A549 (cell line): ENCODE measurements around the gene RNASEH2C. TPM values are rescaled to one million over a fixed set of nuclear protein-coding genes. Genes with fewer than 3 reads are reported as not detected.

Experiments used
- ATAC-seq, 2 experiments: fragments of 200-7000 bp in 1 of 2; fragments of >200 bp in 1 of 2; cut with Nextera tagmentation in 1 of 2; cut with Tn5 transposase in 1 of 2; 3 replicates each; pipeline versions ENCODE4 v1.8.0 to v1.9.1; 2018 to 2020; ENCODE audit warnings: mild to moderate bottlenecking in 1 of 2, moderate library complexity in 1 of 2
- CTCF ChIA-PET: fragments of 300-600 bp; sonication (Branson Sonifier 250); formaldehyde crosslinking; extraction: SDS; loops from one replicate; lab custom pipeline; 2021; ENCODE audit warnings: antibody characterized with exemption, inconsistent platforms; lab: Yijun Ruan, JAX
- POLR2A ChIA-PET: fragments of 350-600 bp; formaldehyde crosslinking; extraction: SDS; loops from one replicate; lab custom pipeline; 2021; ENCODE audit warnings: antibody characterized with exemption, inconsistent platforms; lab: Yijun Ruan, JAX
- DNase-seq, 2 experiments: peaks; one replicate each; pipeline versions ENCODE4 v3.0.0 to v3.0.0-alpha.2; 2011 to 2016; ENCODE audit warnings: low read depth in 1 of 2, low spot score in 1 of 2
- FAIRE-seq: peaks from 2 replicates; lab custom pipeline; 2011; peaks lifted over from hg19 to GRCh38; lab: Jason Lieb, UNC
- H3K27ac ChIP-seq, 2 experiments: fragments of >200 bp; sonication (Bioruptor Twin); formaldehyde crosslinking; 3 replicates each; pipeline ENCODE4 v1.5.1; 2016 to 2017
- H3K4me1 ChIP-seq: fragments of >200 bp; sonication (Bioruptor Twin); formaldehyde crosslinking; 3 replicates; pipeline ENCODE4 v1.6.1; 2016
- H3K4me2 ChIP-seq: fragments of >200 bp; sonication (Bioruptor Twin); formaldehyde crosslinking; 3 replicates; pipeline ENCODE4 v1.6.1; 2016
- H3K4me3 ChIP-seq: fragments of >200 bp; sonication (Bioruptor Twin); formaldehyde crosslinking; 3 replicates; pipeline ENCODE4 v1.5.1; 2016
- H3K9me3 ChIP-seq: fragments of >200 bp; sonication (Bioruptor Twin); formaldehyde crosslinking; 3 replicates; pipeline ENCODE4 v1.6.1; 2016
- CBX2 ChIP-seq: fragments of 200-600 bp; sonication (generic); IDR thresholded peaks from 2 replicates; pipeline ENCODE4 v1.6.1; 2016; ENCODE audit warnings: low read depth, mild to moderate bottlenecking, borderline replicate concordance
- CBX8 ChIP-seq: fragments of 200-600 bp; sonication (generic); IDR thresholded peaks from 2 replicates; pipeline ENCODE4 v1.6.1; 2016
- CEBPB ChIP-seq, 2 experiments: fragments of >200 bp in 1 of 2; sonication (Bioruptor Twin) in 1 of 2; formaldehyde crosslinking in 1 of 2; IDR thresholded peaks; 2 replicates each; pipeline ENCODE4 v1.6.1; 2012 to 2016
- CHD2 ChIP-seq: fragments of 150-350 bp; IDR thresholded peaks from 2 replicates; pipeline ENCODE4 v1.6.1; 2014; ENCODE audit warnings: low read length; ENCODE audit not compliant: partially characterized antibody
- CHD4 ChIP-seq: fragments of 200-600 bp; sonication (generic); IDR thresholded peaks from 2 replicates; pipeline ENCODE4 v1.6.1; 2016; ENCODE audit warnings: antibody characterized with exemption, mild to moderate bottlenecking, borderline replicate concordance
- ESRRA ChIP-seq: fragments of 150-350 bp; IDR thresholded peaks from 2 replicates; pipeline ENCODE4 v1.6.1; 2014; ENCODE audit warnings: mild to moderate bottlenecking, low read length, borderline replicate concordance
- GATA3 ChIP-seq: IDR thresholded peaks from 2 replicates; pipeline ENCODE4 v1.6.1; 2012; ENCODE audit warnings: borderline replicate concordance
- HOXA7 ChIP-seq: fragments of 250-450 bp; sonication (Bioruptor Pico); IDR thresholded peaks from 2 replicates; pipeline ENCODE4 v1.5.0; 2020; ENCODE audit warnings: mild to moderate bottlenecking, moderate library complexity
- HOXB13 ChIP-seq: fragments of 250-450 bp; sonication (Bioruptor Pico); IDR thresholded peaks from 2 replicates; pipeline ENCODE4 v1.5.0; 2020; ENCODE audit warnings: low read depth, mild to moderate bottlenecking, moderate library complexity
- JUNB ChIP-seq: fragments of >200 bp; sonication (Bioruptor Twin); formaldehyde crosslinking; IDR thresholded peaks from 2 replicates; pipeline ENCODE4 v1.6.1; 2016
- KDM1A ChIP-seq: fragments of 200-600 bp; sonication (generic); IDR thresholded peaks from 2 replicates; pipeline ENCODE4 v1.6.1; 2016; ENCODE audit warnings: low read depth, mild to moderate bottlenecking
- KDM5A ChIP-seq: fragments of 200-600 bp; sonication (generic); IDR thresholded peaks from 2 replicates; pipeline ENCODE4 v1.6.1; 2016; ENCODE audit warnings: antibody characterized with exemption, mild to moderate bottlenecking
- MAZ ChIP-seq: fragments of 150-350 bp; IDR thresholded peaks from 2 replicates; pipeline ENCODE4 v1.6.1; 2014; ENCODE audit warnings: antibody characterized with exemption, low read depth, low read length, borderline replicate concordance
- NFE2L2 ChIP-seq: fragments of 150-350 bp; conservative IDR thresholded peaks from 2 replicates; pipeline ENCODE4 v1.6.1; 2014; ENCODE audit warnings: low read length
- NPAS2 ChIP-seq: fragments of 250-450 bp; sonication (Bioruptor Pico); IDR thresholded peaks from 2 replicates; pipeline ENCODE4 v1.8.0; 2022; ENCODE audit warnings: mild to moderate bottlenecking, moderate library complexity, borderline replicate concordance
- PHF8 ChIP-seq: fragments of 200-600 bp; sonication (generic); IDR thresholded peaks from 2 replicates; pipeline ENCODE4 v1.6.1; 2016; ENCODE audit warnings: low read depth, mild to moderate bottlenecking, antibody characterized with exemption, moderate library complexity, borderline replicate concordance
- POLR2A ChIP-seq: IDR thresholded peaks from 2 replicates; pipeline ENCODE4 v1.6.1; 2012; ENCODE audit warnings: mild to moderate bottlenecking, low read length
- RAD21 ChIP-seq, 2 experiments: fragments of >200 bp in 1 of 2; sonication (Bioruptor Twin) in 1 of 2; formaldehyde crosslinking in 1 of 2; IDR thresholded peaks in 1 of 2; conservative IDR thresholded peaks in 1 of 2; 2 replicates in 1 of 2; 3 replicates in 1 of 2; pipeline ENCODE4 v1.6.1; 2012 to 2018; ENCODE audit warnings: inconsistent platforms in 1 of 2
- RFX5 ChIP-seq: fragments of 450-650 bp; IDR thresholded peaks from 2 replicates; pipeline ENCODE4 v1.7.1; 2014; ENCODE audit warnings: antibody characterized with exemption, mild to moderate bottlenecking, moderate library complexity
- RNF2 ChIP-seq: fragments of 200-600 bp; sonication (generic); IDR thresholded peaks from 2 replicates; pipeline ENCODE4 v1.6.1; 2016; ENCODE audit warnings: low read depth, mild to moderate bottlenecking, antibody characterized with exemption, moderate library complexity, borderline replicate concordance
- SMC3 ChIP-seq: fragments of >200 bp; sonication (Bioruptor Twin); formaldehyde crosslinking; IDR thresholded peaks from 3 replicates; pipeline ENCODE4 v1.6.1; 2018; ENCODE audit warnings: inconsistent platforms
- SREBF2 ChIP-seq: fragments of 450-650 bp; IDR thresholded peaks from 2 replicates; pipeline ENCODE4 v1.6.1; 2014; ENCODE audit warnings: mild to moderate bottlenecking, moderate library complexity
- WGBS: methylation state at CpG from one replicate; pipeline ENCODE4 v1.1.6; 2017; ENCODE audit errors: missing lambda C conversion rate; 5-methylcytosine and 5-hydroxymethylcytosine counted together
- polyA plus RNA-seq, 4 experiments: library from polyadenylated mRNA; depleted of rRNA in 3 of 4; stranded (reverse); fragments of >200 nt; fragmentation: RNase III in 1 of 4; extraction: RNeasy Plus Mini Kit Qiagen cat#74134 plus additional on column Dnase treatment in 1 of 4; gene quantifications; 2 replicates in 3 of 4; 3 replicates in 1 of 4; pipeline ENCODE4 v1.2.3, GENCODE V29; 2011 to 2017
- TF ChIP-seq, protein P1 (sequence below): IDR thresholded peaks from 2 replicates; pipeline ENCODE4 v1.6.1; 2012; ENCODE audit warnings: low read depth, borderline replicate concordance
- TF ChIP-seq, protein P2 (sequence below): fragments of >200 bp; sonication (Bioruptor Twin); formaldehyde crosslinking; IDR thresholded peaks from 3 replicates; pipeline ENCODE4 v1.6.1; 2016
- TF ChIP-seq, protein P3 (sequence below): fragments of 200-600 bp; sonication (generic); IDR thresholded peaks from 2 replicates; pipeline ENCODE4 v1.6.1; 2016; ENCODE audit warnings: antibody characterized with exemption, mild to moderate bottlenecking, moderate library complexity
- TF ChIP-seq, protein P4 (sequence below): fragments of 250-450 bp; sonication (Bioruptor Pico); IDR thresholded peaks from 2 replicates; pipeline ENCODE4 v1.5.0; 2020; ENCODE audit warnings: low read depth, mild to moderate bottlenecking, moderate library complexity
- TF ChIP-seq, protein P5 (sequence below): IDR thresholded peaks from 2 replicates; pipeline ENCODE4 v1.6.1; 2012

Gene RNASEH2C
- polyA plus RNA-seq, 2 of the 4 experiments (the other 2 are of a cell fraction) = 15.1 to 36.9 TPM

DNA sequence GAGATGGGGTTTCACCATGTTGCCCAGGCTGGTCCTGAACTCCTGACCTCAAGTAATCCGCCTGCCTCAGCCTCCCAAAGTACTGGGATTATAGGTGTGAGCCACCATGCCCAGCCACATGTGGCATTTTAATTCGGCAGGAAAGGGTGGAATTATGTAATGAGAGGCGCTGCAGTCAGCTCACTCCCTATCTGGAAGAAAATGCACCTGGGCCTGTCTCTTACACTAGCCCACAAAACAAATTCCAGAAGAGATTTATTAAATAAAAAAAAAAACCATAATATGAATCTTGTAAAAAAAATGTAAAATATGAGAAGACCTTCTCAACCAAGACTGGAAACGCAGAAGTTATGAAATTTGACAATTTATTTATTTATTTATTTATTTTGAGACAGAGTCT is 16.8 kb downstream of the RNASEH2C start:
- CTCF ChIA-PET = interaction anchor here (1.2 to 16.0 kb wide), 8 partner anchors 8 to 187 kb away, joined by 3 to 222 read pairs (median 4); partner anchors contain the start of genes AP5B1, CCDC85B and KAT5

DNA sequence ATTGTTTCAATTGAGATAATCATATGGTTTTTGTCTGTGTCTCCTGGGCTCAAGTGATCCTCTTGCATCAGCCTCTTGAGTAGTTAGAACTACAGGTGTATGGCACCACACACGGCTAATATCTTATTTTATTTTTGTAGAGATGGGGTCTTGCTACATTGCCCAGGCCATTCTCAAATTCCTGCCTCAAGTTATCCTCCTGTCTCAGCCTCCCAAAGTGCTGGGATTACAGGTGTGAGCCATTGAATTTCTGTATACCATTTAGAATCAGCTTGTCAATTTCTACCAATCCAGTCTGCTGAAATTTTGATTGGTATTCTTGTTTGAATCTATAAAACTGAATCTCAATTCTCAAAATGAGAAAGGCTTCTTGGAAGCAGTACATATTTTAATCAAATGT is 18.9 kb downstream of the RNASEH2C start:
- 5% methylated on average over 1 of the region's 1 CpG for WGBS
- ChIA-PET CTCF (interaction anchor here (1.2 to 2.2 kb wide), 2 partner anchors 10 kb away, joined by 8 to 15 read pairs; partner anchors contain the start of gene KAT5), POLR2A (interaction anchor here (1.0 kb wide), 1 partner anchor 10 kb away, joined by 3 read pairs; the partner anchor contains the start of gene KAT5)
- DNase-seq = no peak
- no peak overlapping the region for H3K4me2 ChIP-seq
- no peak for ATAC-seq
- no peak overlapping the region for H3K27ac ChIP-seq
- no peaks in the 10 kb centered on the region for H3K4me1 ChIP-seq
- H3K4me3 ChIP-seq = no peak overlapping the region
- no peak for FAIRE-seq
- no peaks in the 10 kb centered on the region for H3K9me3 ChIP-seq
- TF ChIP-seq, protein P1, sequence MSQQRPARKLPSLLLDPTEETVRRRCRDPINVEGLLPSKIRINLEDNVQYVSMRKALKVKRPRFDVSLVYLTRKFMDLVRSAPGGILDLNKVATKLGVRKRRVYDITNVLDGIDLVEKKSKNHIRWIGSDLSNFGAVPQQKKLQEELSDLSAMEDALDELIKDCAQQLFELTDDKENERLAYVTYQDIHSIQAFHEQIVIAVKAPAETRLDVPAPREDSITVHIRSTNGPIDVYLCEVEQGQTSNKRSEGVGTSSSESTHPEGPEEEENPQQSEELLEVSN = no peak
- TF ChIP-seq SREBF2 = no peak
- TF ChIP-seq MAZ = no peak
- TF ChIP-seq CHD2 = no peak

More for the DNA sequence above, 16.8 kb downstream of the RNASEH2C start:
- H3K4me3 ChIP-seq = no peak overlapping the region
- H3K27ac ChIP-seq = no peak overlapping the region
- ATAC-seq = no peak
- WGBS = 25% methylated on average over 4 of the region's 4 CpGs
- TF ChIP-seq, protein P2, sequence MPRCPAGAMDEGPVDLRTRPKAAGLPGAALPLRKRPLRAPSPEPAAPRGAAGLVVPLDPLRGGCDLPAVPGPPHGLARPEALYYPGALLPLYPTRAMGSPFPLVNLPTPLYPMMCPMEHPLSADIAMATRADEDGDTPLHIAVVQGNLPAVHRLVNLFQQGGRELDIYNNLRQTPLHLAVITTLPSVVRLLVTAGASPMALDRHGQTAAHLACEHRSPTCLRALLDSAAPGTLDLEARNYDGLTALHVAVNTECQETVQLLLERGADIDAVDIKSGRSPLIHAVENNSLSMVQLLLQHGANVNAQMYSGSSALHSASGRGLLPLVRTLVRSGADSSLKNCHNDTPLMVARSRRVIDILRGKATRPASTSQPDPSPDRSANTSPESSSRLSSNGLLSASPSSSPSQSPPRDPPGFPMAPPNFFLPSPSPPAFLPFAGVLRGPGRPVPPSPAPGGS = no peak
- TF ChIP-seq, protein P1 = no peak
- no peak for TF ChIP-seq CEBPB (IDR thresholded peaks at IDR 0.05)
- no peak for TF ChIP-seq CBX2
- TF ChIP-seq POLR2A = no peak
- no peak for TF ChIP-seq RFX5
- no peak for TF ChIP-seq KDM5A
- TF ChIP-seq CHD4 = no peak
- TF ChIP-seq HOXB13 (CRISPR knock-in tag) = no peak
- no peak for TF ChIP-seq JUNB
- TF ChIP-seq CHD2 = no peak
- TF ChIP-seq, protein P3, sequence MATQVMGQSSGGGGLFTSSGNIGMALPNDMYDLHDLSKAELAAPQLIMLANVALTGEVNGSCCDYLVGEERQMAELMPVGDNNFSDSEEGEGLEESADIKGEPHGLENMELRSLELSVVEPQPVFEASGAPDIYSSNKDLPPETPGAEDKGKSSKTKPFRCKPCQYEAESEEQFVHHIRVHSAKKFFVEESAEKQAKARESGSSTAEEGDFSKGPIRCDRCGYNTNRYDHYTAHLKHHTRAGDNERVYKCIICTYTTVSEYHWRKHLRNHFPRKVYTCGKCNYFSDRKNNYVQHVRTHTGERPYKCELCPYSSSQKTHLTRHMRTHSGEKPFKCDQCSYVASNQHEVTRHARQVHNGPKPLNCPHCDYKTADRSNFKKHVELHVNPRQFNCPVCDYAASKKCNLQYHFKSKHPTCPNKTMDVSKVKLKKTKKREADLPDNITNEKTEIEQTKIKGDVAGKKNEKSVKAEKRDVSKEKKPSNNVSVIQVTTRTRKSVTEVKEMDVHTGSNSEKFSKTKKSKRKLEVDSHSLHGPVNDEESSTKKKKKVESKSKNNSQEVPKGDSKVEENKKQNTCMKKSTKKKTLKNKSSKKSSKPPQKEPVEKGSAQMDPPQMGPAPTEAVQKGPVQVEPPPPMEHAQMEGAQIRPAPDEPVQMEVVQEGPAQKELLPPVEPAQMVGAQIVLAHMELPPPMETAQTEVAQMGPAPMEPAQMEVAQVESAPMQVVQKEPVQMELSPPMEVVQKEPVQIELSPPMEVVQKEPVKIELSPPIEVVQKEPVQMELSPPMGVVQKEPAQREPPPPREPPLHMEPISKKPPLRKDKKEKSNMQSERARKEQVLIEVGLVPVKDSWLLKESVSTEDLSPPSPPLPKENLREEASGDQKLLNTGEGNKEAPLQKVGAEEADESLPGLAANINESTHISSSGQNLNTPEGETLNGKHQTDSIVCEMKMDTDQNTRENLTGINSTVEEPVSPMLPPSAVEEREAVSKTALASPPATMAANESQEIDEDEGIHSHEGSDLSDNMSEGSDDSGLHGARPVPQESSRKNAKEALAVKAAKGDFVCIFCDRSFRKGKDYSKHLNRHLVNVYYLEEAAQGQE = no peak
- DNase-seq = no peak
- no peak overlapping the region for H3K4me2 ChIP-seq
- H3K4me1 ChIP-seq = no peaks in the 10 kb centered on the region
- no peak for FAIRE-seq
- POLR2A ChIA-PET = interaction anchor here (0.9 kb wide), 1 partner anchor 9 kb away, joined by 3 read pairs; the partner anchor contains the start of gene KAT5
- H3K9me3 ChIP-seq = no peaks in the 10 kb centered on the region

DNA sequence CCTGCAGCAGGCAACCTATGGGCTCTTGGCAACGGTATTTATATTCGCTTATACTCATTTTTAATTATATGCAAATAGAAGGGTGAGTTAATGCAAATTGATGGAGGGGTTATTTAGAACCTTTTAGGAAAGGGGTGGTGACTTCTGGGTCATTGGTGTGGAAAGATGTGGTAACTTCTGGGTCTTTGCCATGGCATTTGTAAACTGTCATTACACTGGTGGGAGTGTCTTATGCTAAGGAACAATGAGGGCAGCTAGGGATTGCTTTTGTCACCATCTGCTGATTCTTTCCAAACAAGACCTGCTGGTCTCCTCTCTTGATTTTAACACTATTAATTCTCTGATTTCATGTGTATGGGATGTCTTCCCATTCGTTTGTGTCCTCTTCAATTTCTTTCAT is 20.2 kb downstream of the RNASEH2C start:
- POLR2A ChIA-PET = no interaction called here
- Histone ChIP-seq H3K9me3 (no peaks in the 10 kb centered on the region), H3K4me2 (no peak overlapping the region), H3K4me1 (no peaks in the 10 kb centered on the region), H3K4me3 (no peak overlapping the region), H3K27ac (no peak overlapping the region)
- ATAC-seq (no peak), FAIRE-seq (no peak), DNase-seq (no peak)
- CTCF ChIA-PET = interaction anchor here (0.7 to 1.4 kb wide), 5 partner anchors 11 to 381 kb away, joined by 3 to 8 read pairs (median 4); partner anchors contain the start of gene RNASEH2C
- WGBS = 30% methylated on average over 3 of the region's 3 CpGs
- TF ChIP-seq, protein P4, sequence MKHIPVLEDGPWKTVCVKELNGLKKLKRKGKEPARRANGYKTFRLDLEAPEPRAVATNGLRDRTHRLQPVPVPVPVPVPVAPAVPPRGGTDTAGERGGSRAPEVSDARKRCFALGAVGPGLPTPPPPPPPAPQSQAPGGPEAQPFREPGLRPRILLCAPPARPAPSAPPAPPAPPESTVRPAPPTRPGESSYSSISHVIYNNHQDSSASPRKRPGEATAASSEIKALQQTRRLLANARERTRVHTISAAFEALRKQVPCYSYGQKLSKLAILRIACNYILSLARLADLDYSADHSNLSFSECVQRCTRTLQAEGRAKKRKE (CRISPR knock-in tag) = no peak
- TF ChIP-seq CHD2 (no peak), GATA3 (no peak), NFE2L2 (no peak), PHF8 (no peak), SMC3 (no peak), CBX2 (no peak), RNF2 (no peak), CBX8 (no peak), ESRRA (no peak), HOXA7 (CRISPR knock-in tag) (no peak), RFX5 (no peak), RAD21 (conservative IDR thresholded peaks at IDR 0.05 in 1 of 2, IDR thresholded peaks at IDR 0.05 in 1 of 2) (no peak), KDM1A (no peak), NPAS2 (CRISPR knock-in tag) (no peak), HOXB13 (CRISPR knock-in tag) (no peak)
- TF ChIP-seq, protein P5, sequence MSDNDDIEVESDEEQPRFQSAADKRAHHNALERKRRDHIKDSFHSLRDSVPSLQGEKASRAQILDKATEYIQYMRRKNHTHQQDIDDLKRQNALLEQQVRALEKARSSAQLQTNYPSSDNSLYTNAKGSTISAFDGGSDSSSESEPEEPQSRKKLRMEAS = no peak
